HEK293 (cell line): ENCODE data around the gene AFG3L2.

Experiments
- GLIS2 ChIP-seq: fragments of 450-650 bp; formaldehyde crosslinking; IDR thresholded peaks from 2 replicates; pipeline ENCODE4 v1.5.1; 2016; ENCODE audit warnings: missing biosample characterization, missing genetic modification characterization
- SALL2 ChIP-seq: fragments of 450-650 bp; formaldehyde crosslinking; IDR thresholded peaks from 2 replicates; pipeline ENCODE4 v1.5.0; 2017; ENCODE audit warnings: missing biosample characterization, mild to moderate bottlenecking, missing genetic modification characterization, borderline replicate concordance
- ZBTB8A ChIP-seq: fragments of 450-650 bp; formaldehyde crosslinking; IDR thresholded peaks from 2 replicates; pipeline ENCODE4 v1.5.1; 2016; ENCODE audit warnings: missing biosample characterization, missing genetic modification characterization
- ZFP41 ChIP-seq: fragments of 450-650 bp; formaldehyde crosslinking; IDR thresholded peaks from 2 replicates; pipeline ENCODE4 v1.5.1; 2016; ENCODE audit warnings: missing biosample characterization, missing genetic modification characterization, borderline replicate concordance
- ZNF274 ChIP-seq, 2 experiments: fragments of 200-500 bp in 1 of 2; fragments of 450-650 bp in 1 of 2; sonication (Bioruptor generic) in 1 of 2; formaldehyde crosslinking in 1 of 2; IDR thresholded peaks; 2 replicates each; pipeline versions ENCODE4 v1.5.1 to v1.6.1; 2014 to 2016; ENCODE audit warnings: borderline replicate concordance in 1 of 2, inconsistent platforms in 1 of 2, low read length in 1 of 2, missing biosample characterization in 1 of 2, missing genetic modification characterization in 1 of 2
- ZNF610 ChIP-seq: fragments of 450-650 bp; formaldehyde crosslinking; IDR thresholded peaks from 2 replicates; pipeline ENCODE4 v1.5.1; 2016; ENCODE audit warnings: missing biosample characterization, missing genetic modification characterization, borderline replicate concordance
- ZNF707 ChIP-seq: fragments of 450-650 bp; formaldehyde crosslinking; IDR thresholded peaks from 2 replicates; pipeline ENCODE4 v1.5.1; 2016; ENCODE audit warnings: missing biosample characterization, missing genetic modification characterization
- ZSCAN23 ChIP-seq: fragments of 450-650 bp; formaldehyde crosslinking; IDR thresholded peaks from 2 replicates; pipeline ENCODE4 v1.5.1; 2016; ENCODE audit warnings: missing biosample characterization, missing genetic modification characterization
- TF ChIP-seq, protein P1 (sequence below): fragments of 450-650 bp; formaldehyde crosslinking; IDR thresholded peaks from 2 replicates; pipeline ENCODE4 v1.5.1; 2016; ENCODE audit warnings: missing biosample characterization, missing genetic modification characterization
- TF ChIP-seq, protein P2 (sequence below): fragments of 450-650 bp; formaldehyde crosslinking; IDR thresholded peaks from 2 replicates; pipeline ENCODE4 v1.5.1; 2016; ENCODE audit warnings: missing biosample characterization, missing genetic modification characterization
- TF ChIP-seq, protein P3 (sequence below): fragments of 450-650 bp; formaldehyde crosslinking; IDR thresholded peaks from 2 replicates; pipeline ENCODE4 v1.5.1; 2016; ENCODE audit warnings: missing biosample characterization, missing genetic modification characterization
- TF ChIP-seq, protein P4 (sequence below): fragments of 450-650 bp; formaldehyde crosslinking; IDR thresholded peaks from 2 replicates; pipeline ENCODE4 v1.5.1; 2016; ENCODE audit warnings: missing biosample characterization, missing genetic modification characterization

DNA sequence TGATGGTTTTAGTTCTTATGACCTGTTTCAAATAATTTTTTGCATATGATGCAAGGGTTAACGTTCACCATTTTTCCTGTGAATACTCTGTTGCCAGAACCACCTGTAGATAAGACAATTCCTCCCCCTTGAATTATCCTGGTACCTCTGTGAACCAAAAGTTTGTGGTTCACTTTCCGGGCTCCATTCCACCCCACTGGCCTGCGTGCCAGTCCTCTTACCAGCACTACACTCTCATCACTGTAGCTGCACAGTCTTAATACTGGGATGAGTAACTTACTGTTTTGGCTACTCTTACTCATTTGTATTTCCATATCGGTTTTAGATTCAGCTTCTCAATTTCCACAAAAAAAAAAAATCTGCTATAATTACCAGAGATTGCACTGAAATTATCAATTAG is 34.4 kb downstream of the AFG3L2 start:
- TF ChIP-seq GLIS2 (no peak), SALL2 (tag by site-specific recombination) (no peak), ZBTB8A (tag by site-specific recombination) (no peak), ZNF610 (tag by site-specific recombination) (no peak), ZSCAN23 (no peak), ZFP41 (tag by site-specific recombination) (no peak), ZNF274 (IDR thresholded peaks at IDR 0.05; ENCODE audit: low read length) (no peak), ZNF274 (tag by site-specific recombination; IDR thresholded peaks at IDR 0.05; ENCODE audit: borderline replicate concordance) (no peak), ZNF707 (tag by site-specific recombination) (no peak)
- TF ChIP-seq, protein P1, sequence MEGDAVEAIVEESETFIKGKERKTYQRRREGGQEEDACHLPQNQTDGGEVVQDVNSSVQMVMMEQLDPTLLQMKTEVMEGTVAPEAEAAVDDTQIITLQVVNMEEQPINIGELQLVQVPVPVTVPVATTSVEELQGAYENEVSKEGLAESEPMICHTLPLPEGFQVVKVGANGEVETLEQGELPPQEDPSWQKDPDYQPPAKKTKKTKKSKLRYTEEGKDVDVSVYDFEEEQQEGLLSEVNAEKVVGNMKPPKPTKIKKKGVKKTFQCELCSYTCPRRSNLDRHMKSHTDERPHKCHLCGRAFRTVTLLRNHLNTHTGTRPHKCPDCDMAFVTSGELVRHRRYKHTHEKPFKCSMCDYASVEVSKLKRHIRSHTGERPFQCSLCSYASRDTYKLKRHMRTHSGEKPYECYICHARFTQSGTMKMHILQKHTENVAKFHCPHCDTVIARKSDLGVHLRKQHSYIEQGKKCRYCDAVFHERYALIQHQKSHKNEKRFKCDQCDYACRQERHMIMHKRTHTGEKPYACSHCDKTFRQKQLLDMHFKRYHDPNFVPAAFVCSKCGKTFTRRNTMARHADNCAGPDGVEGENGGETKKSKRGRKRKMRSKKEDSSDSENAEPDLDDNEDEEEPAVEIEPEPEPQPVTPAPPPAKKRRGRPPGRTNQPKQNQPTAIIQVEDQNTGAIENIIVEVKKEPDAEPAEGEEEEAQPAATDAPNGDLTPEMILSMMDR (tag by site-specific recombination), result no peak
- TF ChIP-seq, protein P2, sequence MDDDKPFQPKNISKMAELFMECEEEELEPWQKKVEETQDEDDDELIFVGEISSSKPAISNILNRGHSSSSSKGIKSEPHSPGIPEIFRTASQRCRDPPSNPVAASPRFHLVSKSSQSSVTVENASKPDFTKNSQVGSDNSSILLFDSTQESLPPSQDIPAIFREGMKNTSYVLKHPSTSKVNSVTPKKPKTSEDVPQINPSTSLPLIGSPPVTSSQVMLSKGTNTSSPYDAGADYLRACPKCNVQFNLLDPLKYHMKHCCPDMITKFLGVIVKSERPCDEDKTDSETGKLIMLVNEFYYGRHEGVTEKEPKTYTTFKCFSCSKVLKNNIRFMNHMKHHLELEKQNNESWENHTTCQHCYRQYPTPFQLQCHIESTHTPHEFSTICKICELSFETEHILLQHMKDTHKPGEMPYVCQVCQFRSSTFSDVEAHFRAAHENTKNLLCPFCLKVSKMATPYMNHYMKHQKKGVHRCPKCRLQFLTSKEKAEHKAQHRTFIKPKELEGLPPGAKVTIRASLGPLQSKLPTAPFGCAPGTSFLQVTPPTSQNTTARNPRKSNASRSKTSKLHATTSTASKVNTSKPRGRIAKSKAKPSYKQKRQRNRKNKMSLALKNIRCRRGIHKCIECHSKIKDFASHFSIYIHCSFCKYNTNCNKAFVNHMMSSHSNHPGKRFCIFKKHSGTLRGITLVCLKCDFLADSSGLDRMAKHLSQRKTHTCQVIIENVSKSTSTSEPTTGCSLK (tag by site-specific recombination), result no peak
- TF ChIP-seq, protein P3, sequence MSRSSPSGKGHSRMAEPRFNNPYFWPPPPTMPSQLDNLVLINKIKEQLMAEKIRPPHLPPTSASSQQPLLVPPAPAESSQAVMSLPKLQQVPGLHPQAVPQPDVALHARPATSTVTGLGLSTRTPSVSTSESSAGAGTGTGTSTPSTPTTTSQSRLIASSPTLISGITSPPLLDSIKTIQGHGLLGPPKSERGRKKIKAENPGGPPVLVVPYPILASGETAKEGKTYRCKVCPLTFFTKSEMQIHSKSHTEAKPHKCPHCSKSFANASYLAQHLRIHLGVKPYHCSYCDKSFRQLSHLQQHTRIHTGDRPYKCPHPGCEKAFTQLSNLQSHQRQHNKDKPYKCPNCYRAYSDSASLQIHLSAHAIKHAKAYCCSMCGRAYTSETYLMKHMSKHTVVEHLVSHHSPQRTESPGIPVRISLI (tag by site-specific recombination), result no peak
- TF ChIP-seq, protein P4, sequence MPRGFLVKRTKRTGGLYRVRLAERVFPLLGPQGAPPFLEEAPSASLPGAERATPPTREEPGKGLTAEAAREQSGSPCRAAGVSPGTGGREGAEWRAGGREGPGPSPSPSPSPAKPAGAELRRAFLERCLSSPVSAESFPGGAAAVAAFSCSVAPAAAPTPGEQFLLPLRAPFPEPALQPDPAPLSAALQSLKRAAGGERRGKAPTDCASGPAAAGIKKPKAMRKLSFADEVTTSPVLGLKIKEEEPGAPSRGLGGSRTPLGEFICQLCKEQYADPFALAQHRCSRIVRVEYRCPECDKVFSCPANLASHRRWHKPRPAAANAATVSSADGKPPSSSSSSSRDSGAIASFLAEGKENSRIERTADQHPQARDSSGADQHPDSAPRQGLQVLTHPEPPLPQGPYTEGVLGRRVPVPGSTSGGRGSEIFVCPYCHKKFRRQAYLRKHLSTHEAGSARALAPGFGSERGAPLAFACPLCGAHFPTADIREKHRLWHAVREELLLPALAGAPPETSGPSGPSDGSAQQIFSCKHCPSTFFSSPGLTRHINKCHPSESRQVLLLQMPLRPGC (tag by site-specific recombination), result no peak
